Neural cell (in vitro differentiated cells): ENCODE results near the gene PAQR5. TPM values are rescaled to one million over a fixed set of nuclear protein-coding genes. Genes with fewer than 3 reads are reported as not detected.

Experiments
- H2AFZ ChIP-seq: fragments of 200-600, 300-800 bp; sonication (generic), shearing (Covaris generic); 2 replicates; pipeline ENCODE4 v1.6.0; 2014; ENCODE audit warnings: low read depth, mild to moderate bottlenecking, antibody characterized with exemption, low read length, moderate library complexity
- H3F3A ChIP-seq: fragments of 200-600 bp; shearing (Covaris generic); 2 replicates; pipeline ENCODE4 v1.6.1; 2016; ENCODE audit warnings: mild to moderate bottlenecking, moderate library complexity, mixed read lengths, antibody characterized with exemption, low read length; ENCODE audit not compliant: insufficient read depth, poor library complexity, severe bottlenecking
- H3K27ac ChIP-seq: fragments of 200-600, 300-800 bp; sonication (generic), shearing (Covaris generic); 2 replicates; pipeline ENCODE4 v1.5.1; 2014; ENCODE audit warnings: mild to moderate bottlenecking, low read length, moderate library complexity
- H3K27me3 ChIP-seq: fragments of 300-800, 200-600 bp; sonication (generic), shearing (Covaris generic); 2 replicates; pipeline ENCODE4 v1.6.0; 2014; ENCODE audit warnings: mild to moderate bottlenecking, low read depth, low read length, moderate library complexity; ENCODE audit not compliant: insufficient read depth
- H3K36me3 ChIP-seq: fragments of 300-800, 200-600 bp; sonication (generic), shearing (Covaris generic); 2 replicates; pipeline ENCODE4 v1.5.1; 2014; ENCODE audit warnings: mild to moderate bottlenecking, antibody characterized with exemption, low read length, moderate library complexity; ENCODE audit not compliant: insufficient read depth
- H3K4me2 ChIP-seq: fragments of 300-800, 200-600 bp; sonication (generic), shearing (Covaris generic); 2 replicates; pipeline ENCODE4 v1.6.0; 2014; ENCODE audit warnings: mild to moderate bottlenecking, low read length
- H3K4me3 ChIP-seq: fragments of 300-800, 200-600 bp; sonication (generic), shearing (Covaris generic); 2 replicates; pipeline ENCODE4 v1.5.1; 2014; ENCODE audit warnings: mild to moderate bottlenecking, low read length, moderate library complexity
- H3K79me2 ChIP-seq: fragments of 200-600 bp; shearing (Covaris generic); replicated peaks from 2 replicates; pipeline ENCODE4 v1.6.0; 2014; ENCODE audit warnings: mild to moderate bottlenecking, low read length, moderate library complexity; ENCODE audit not compliant: insufficient read depth
- H3K9ac ChIP-seq: fragments of 300-800, 200-600 bp; sonication (generic), shearing (Covaris generic); 2 replicates; pipeline ENCODE4 v1.6.1; 2016; ENCODE audit warnings: mild to moderate bottlenecking, low read length, mixed read lengths
- H3K9me2 ChIP-seq: fragments of 200-600 bp; shearing (Covaris generic); 2 replicates; pipeline ENCODE4 v1.6.1; 2016; ENCODE audit warnings: mild to moderate bottlenecking, low read length, mixed read lengths; ENCODE audit not compliant: insufficient read depth
- H3K9me3 ChIP-seq: fragments of 200-600, 300-800 bp; sonication (generic), shearing (Covaris generic); 2 replicates; pipeline ENCODE4 v1.6.1; 2016; ENCODE audit warnings: mild to moderate bottlenecking, mixed run types, low read length, moderate library complexity, mixed read lengths
- H4K20me1 ChIP-seq: fragments of 200-600 bp; shearing (Covaris generic); 2 replicates; pipeline ENCODE4 v1.6.1; 2016; ENCODE audit warnings: mild to moderate bottlenecking, mixed run types; ENCODE audit not compliant: insufficient read depth
- CTCF ChIP-seq: fragments of 450-650 bp; IDR thresholded peaks from 2 replicates; pipeline ENCODE4 v1.5.1; 2014; ENCODE audit warnings: antibody characterized with exemption, mild to moderate bottlenecking, moderate library complexity; ENCODE audit not compliant: poor library complexity, severe bottlenecking
- EP300 ChIP-seq: fragments of 450-650 bp; conservative IDR thresholded peaks from 2 replicates; pipeline ENCODE4 v1.6.1; 2014; ENCODE audit warnings: antibody characterized with exemption, mild to moderate bottlenecking, moderate library complexity; ENCODE audit not compliant: poor library complexity, severe bottlenecking
- EZH2 ChIP-seq: fragments of 200-600, 300-800 bp; shearing (Covaris generic), sonication (generic); IDR thresholded peaks from 2 replicates; pipeline ENCODE4 v1.6.1; 2014; ENCODE audit warnings: antibody characterized with exemption, low read length, borderline replicate concordance, mild to moderate bottlenecking; ENCODE audit not compliant: insufficient read depth, poor library complexity, severe bottlenecking
- MXI1 ChIP-seq: fragments of 450-650 bp; conservative IDR thresholded peaks from 2 replicates; pipeline ENCODE4 v1.6.1; 2014; ENCODE audit warnings: antibody characterized with exemption, mild to moderate bottlenecking; ENCODE audit not compliant: poor library complexity, severe bottlenecking
- POLR2AphosphoS5 ChIP-seq: IDR thresholded peaks from 2 replicates; pipeline ENCODE4 v1.6.1; 2012
- RAD21 ChIP-seq: fragments of 450-650 bp; conservative IDR thresholded peaks from 2 replicates; pipeline ENCODE4 v1.6.1; 2014; ENCODE audit warnings: antibody characterized with exemption, mild to moderate bottlenecking, moderate library complexity
- REST ChIP-seq: IDR thresholded peaks from 2 replicates; pipeline ENCODE4 v1.6.1; 2012; ENCODE audit warnings: borderline replicate concordance
- SMC3 ChIP-seq: fragments of 450-650 bp; conservative IDR thresholded peaks from 2 replicates; pipeline ENCODE4 v1.6.1; 2014; ENCODE audit warnings: antibody characterized with exemption, mild to moderate bottlenecking, moderate library complexity; ENCODE audit not compliant: poor library complexity
- TAF1 ChIP-seq: IDR thresholded peaks from 2 replicates; pipeline ENCODE4 v1.6.1; 2012; ENCODE audit warnings: low read depth
- polyA plus RNA-seq: library from polyadenylated mRNA; depleted of rRNA; stranded (reverse); fragments of >200 nt; gene quantifications from 2 replicates; pipeline ENCODE4 v1.2.3, GENCODE V29; 2014

The PAQR5 gene
- polyA plus RNA-seq, 1 donor from 2014 or later: not detected

- Histone ChIP-seq H3K27me3 (no peaks in the 10 kb centered on the region), H3K79me2 (no peaks in the 10 kb centered on the region), H3K9me3 (no peaks in the 10 kb centered on the region), H3K4me2 (no peak overlapping the region), H3K9me2 (no peaks in the 10 kb centered on the region), H3K27ac (no peak overlapping the region), H3K36me3 (no peaks in the 10 kb centered on the region), H3F3A (no peaks in the 10 kb centered on the region), H3K9ac (no peak overlapping the region), H3K4me3 (no peak overlapping the region), H2AFZ (no peak overlapping the region), H4K20me1 (no peaks in the 10 kb centered on the region)
- TF ChIP-seq TAF1 (no peak), MXI1 (no peak), REST (no peak), POLR2AphosphoS5 (no peak), CTCF (no peak), SMC3 (no peak), EZH2 (no peak), EP300 (no peak), RAD21 (no peak)
Measured at GRCh38 chr15:69344238-69344637, 45.5 kb downstream of the PAQR5 start.

GRCh38 chr15:69346112-69346511, 47.4 kb downstream of the PAQR5 start:
- no peak overlapping the region for H3K4me2 ChIP-seq
- no peak overlapping the region for H3K27ac ChIP-seq
- no peak overlapping the region for H3K9ac ChIP-seq
- H3K9me3 ChIP-seq: no peaks in the 10 kb centered on the region
- H3K27me3 ChIP-seq: no peaks in the 10 kb centered on the region
- no peak overlapping the region for H3K4me3 ChIP-seq
- TF ChIP-seq POLR2AphosphoS5: no peak
- TF ChIP-seq EZH2: no peak
- no peak for TF ChIP-seq REST
- TF ChIP-seq RAD21: no peak
- no peak for TF ChIP-seq EP300
- no peak for TF ChIP-seq MXI1
- TF ChIP-seq SMC3: no peak
- no peak for TF ChIP-seq TAF1
- TF ChIP-seq CTCF: no peak
- H3K79me2 ChIP-seq: no peaks in the 10 kb centered on the region
- H3K9me2 ChIP-seq: no peaks in the 10 kb centered on the region
- no peak overlapping the region for H2AFZ ChIP-seq
- H4K20me1 ChIP-seq: no peaks in the 10 kb centered on the region
- H3K36me3 ChIP-seq: no peaks in the 10 kb centered on the region
- no peaks in the 10 kb centered on the region for H3F3A ChIP-seq
